Fibroblast of mammary gland (primary cell): ENCODE measurements around the gene ZBTB49.

ENCODE experiments used
- DNase-seq: peaks from one replicate; pipeline ENCODE4 v3.0.0-alpha.2; 2010; ENCODE audit warnings: low read depth
- H3K4me3 ChIP-seq: 2 replicates; pipeline ENCODE4 v1.5.1; 2011; ENCODE audit warnings: low read depth, mild to moderate bottlenecking, low read length, moderate library complexity; ENCODE audit not compliant: control insufficient read depth
- CTCF ChIP-seq: conservative IDR thresholded peaks from 2 replicates; pipeline ENCODE4 v1.5.1; 2011; ENCODE audit warnings: low read depth, low read length, inconsistent platforms; ENCODE audit not compliant: control insufficient read depth, insufficient read depth

ZBTB49 gene

GRCh38 chr4:4349867-4350266 is 59.8 kb downstream of the ZBTB49 start:
- no peak for TF ChIP-seq CTCF
- DNase-seq, result no peak
- no peak overlapping the region for H3K4me3 ChIP-seq

- no peak for TF ChIP-seq CTCF
- H3K4me3 ChIP-seq, result no peak overlapping the region
- no peak for DNase-seq
These were observed 60.9 kb downstream of the ZBTB49 start for GRCh38 chr4:4350909-4351308.

- TF ChIP-seq CTCF, result no peak
- no peak for DNase-seq
- H3K4me3 ChIP-seq, result no peak overlapping the region
These were observed 65.3 kb downstream of the ZBTB49 start for GRCh38 chr4:4355302-4355701.

GRCh38 chr4:4356106-4357041 is 66.3 kb downstream of the ZBTB49 start:
- TF ChIP-seq CTCF, result no peak
- H3K4me3 ChIP-seq, result no peak overlapping the region
- DNase-seq, result no peak

- no peak overlapping the region for H3K4me3 ChIP-seq
- no peak for TF ChIP-seq CTCF
- DNase-seq, result no peak
These were observed 68.2 kb downstream of the ZBTB49 start for GRCh38 chr4:4358093-4358854.

- TF ChIP-seq CTCF, result no peak
- no peak overlapping the region for H3K4me3 ChIP-seq
- DNase-seq, result no peak
These were observed 71.8 kb downstream of the ZBTB49 start for GRCh38 chr4:4361883-4362282.
